Measurements from ENCODE around the gene SLC9A3. TPM values are rescaled to one million over a fixed set of nuclear protein-coding genes. Genes with fewer than 3 reads are reported as not detected.

Gene SLC9A3
- total RNA-seq, result 1 to 10 TPM; 1.0 to 4.1 (median 1.9) TPM

DNA sequence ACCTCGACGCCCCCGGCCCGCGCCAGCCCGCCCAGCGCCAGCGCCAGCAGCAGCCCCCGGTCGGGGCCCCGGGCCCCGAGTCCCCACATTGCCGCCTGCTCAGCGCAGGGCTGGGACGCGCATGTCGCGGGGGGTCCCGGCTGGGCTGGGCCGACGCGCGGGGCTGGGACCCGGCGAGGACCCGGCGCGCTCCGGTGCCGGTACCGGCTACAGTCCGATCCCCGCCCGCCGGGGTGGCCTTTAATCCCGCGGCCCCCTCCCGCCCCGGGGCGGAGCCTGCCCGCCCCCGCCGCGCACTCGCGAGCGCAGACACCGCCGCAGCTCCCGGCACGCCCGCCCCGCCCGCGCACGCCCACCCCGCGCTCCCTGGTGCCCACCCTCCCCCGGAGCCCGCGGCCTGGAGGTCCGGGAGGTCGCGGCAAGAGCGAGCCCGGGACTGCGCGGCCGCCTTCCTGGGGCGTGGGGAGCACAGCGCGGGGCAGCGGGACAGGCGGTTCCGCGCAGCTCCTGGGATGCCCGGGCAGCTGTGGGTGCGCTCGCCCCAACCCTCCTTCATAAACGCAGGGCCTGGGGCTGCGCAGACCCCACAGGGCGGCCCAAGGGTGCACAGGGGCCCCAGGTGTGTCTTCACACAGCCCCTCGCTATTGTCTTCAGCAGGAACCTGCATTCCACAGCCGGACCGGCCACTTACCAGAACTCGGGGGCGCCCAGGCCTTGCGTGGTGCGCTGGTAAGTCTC, at the start of gene SLC9A3:
Gene SLC9A3, minus strand, starts transcription at position 216 of the 739 bp plus-strand sequence.
- 1 to 20% methylated on average over 4 to 29 of the region's 89 CpGs for WGBS, 2 donors
- no peaks in the 10 kb centered on the region for H3K9me3 ChIP-seq
- TF ChIP-seq POLR2A (IDR thresholded peaks at IDR 0.05) (no peak), EP300 (IDR thresholded peaks at IDR 0.05) (no peak), POLR2AphosphoS5 (IDR thresholded peaks at IDR 0.05) (no peak)
- TF ChIP-seq, protein P1, sequence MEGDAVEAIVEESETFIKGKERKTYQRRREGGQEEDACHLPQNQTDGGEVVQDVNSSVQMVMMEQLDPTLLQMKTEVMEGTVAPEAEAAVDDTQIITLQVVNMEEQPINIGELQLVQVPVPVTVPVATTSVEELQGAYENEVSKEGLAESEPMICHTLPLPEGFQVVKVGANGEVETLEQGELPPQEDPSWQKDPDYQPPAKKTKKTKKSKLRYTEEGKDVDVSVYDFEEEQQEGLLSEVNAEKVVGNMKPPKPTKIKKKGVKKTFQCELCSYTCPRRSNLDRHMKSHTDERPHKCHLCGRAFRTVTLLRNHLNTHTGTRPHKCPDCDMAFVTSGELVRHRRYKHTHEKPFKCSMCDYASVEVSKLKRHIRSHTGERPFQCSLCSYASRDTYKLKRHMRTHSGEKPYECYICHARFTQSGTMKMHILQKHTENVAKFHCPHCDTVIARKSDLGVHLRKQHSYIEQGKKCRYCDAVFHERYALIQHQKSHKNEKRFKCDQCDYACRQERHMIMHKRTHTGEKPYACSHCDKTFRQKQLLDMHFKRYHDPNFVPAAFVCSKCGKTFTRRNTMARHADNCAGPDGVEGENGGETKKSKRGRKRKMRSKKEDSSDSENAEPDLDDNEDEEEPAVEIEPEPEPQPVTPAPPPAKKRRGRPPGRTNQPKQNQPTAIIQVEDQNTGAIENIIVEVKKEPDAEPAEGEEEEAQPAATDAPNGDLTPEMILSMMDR (IDR thresholded peaks at IDR 0.05), result no peak
- H3K27ac ChIP-seq, result no peak within 1 kb of the TSS
- peaks cover 11 to 37% (median 18%) of the 10 kb centered on the region in 4 donors for H3K4me1 ChIP-seq
- ATAC-seq (ENCODE audit: low FRiP score in 2 of 2) (no peak), DNase-seq (peak in 1 of 2 donors; percentile 79)
- peaks cover 0 to 64% (median 31%) of the 10 kb centered on the region in 4 donors for H3K27me3 ChIP-seq
- no peaks in the 10 kb centered on the region for H3K36me3 ChIP-seq
- peak within 1 kb of the TSS in 3 of 4 donors; percentile 6 to 20 (median 11) for H3K4me3 ChIP-seq

DNA sequence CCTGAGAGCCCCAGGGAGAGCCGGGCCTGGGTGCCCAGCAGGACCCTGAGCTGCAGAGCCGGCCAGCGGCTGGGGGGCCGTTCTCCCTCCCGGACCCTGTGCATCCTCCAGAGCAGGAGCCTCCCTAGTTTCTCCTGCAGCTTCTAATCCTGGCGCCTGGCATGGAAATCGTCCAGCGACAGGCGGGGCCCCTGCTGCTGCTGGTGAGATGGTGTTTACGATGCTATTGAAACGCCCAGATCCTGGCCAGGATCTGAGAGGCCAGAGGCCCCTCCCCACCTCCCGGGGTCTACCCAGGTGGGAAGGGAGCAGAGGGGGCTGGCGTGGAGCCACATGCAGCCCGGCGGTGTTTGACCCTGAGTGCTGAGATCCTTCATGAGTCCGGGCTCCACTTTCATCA, 49.7 kb upstream of the SLC9A3 start:
- Histone ChIP-seq H3K36me3 (no peaks in the 10 kb centered on the region), H3K4me3 (no peak overlapping the region), H3K9me3 (peaks cover 0 to 20% (median 6%) of the 10 kb centered on the region in 4 donors), H3K27me3 (no peaks in the 10 kb centered on the region), H3K4me1 (no peaks in the 10 kb centered on the region), H3K27ac (no peak overlapping the region)
- peak in 1 of 2 donors; percentile 68 for DNase-seq
- ATAC-seq (ENCODE audit: low FRiP score in 2 of 2), result no peak
- 45 to 48% methylated on average over 12 to 16 of the region's 16 CpGs for WGBS, 2 donors
- TF ChIP-seq POLR2A (IDR thresholded peaks at IDR 0.05) (no peak), EP300 (IDR thresholded peaks at IDR 0.05) (no peak), POLR2AphosphoS5 (IDR thresholded peaks at IDR 0.05) (no peak)
- TF ChIP-seq, protein P1 (IDR thresholded peaks at IDR 0.05), result no peak

DNA sequence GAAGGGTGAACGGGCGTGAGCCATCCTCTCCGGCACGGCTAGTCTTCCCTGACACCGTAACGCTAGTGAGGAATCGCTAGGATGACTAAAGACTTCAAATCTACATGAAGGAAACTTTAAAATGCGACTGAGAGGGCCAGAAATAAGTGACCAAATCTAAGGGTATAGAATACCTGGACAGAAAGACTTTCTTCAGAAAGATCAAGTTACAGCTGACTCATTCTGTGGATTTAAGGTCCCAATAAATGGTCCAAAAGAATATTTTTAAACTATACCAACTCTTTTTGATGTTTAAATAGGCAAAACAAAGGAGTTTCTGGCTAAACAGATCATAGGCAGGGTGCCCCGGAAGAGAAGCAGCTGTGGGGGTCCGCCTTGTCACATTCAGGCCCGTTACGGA, 49.0 kb upstream of the SLC9A3 start:
- peaks cover 0 to 5% (median 0%) of the 10 kb centered on the region in 4 donors for H3K27me3 ChIP-seq
- TF ChIP-seq POLR2A (IDR thresholded peaks at IDR 0.05) (no peak), EP300 (IDR thresholded peaks at IDR 0.05) (no peak)
- TF ChIP-seq, protein P1 (IDR thresholded peaks at IDR 0.05), result no peak
- ATAC-seq (ENCODE audit: low FRiP score in 2 of 2), result no peak
- H3K36me3 ChIP-seq, result no peaks in the 10 kb centered on the region
- no peak overlapping the region for H3K27ac ChIP-seq
- no peak overlapping the region for H3K4me3 ChIP-seq
- 87 to 91% methylated on average over 12 of the region's 12 CpGs for WGBS, 2 donors
- H3K4me1 ChIP-seq, result no peaks in the 10 kb centered on the region
- H3K9me3 ChIP-seq, result peaks cover 0 to 20% (median 6%) of the 10 kb centered on the region in 4 donors
- DNase-seq, result no peak

DNA sequence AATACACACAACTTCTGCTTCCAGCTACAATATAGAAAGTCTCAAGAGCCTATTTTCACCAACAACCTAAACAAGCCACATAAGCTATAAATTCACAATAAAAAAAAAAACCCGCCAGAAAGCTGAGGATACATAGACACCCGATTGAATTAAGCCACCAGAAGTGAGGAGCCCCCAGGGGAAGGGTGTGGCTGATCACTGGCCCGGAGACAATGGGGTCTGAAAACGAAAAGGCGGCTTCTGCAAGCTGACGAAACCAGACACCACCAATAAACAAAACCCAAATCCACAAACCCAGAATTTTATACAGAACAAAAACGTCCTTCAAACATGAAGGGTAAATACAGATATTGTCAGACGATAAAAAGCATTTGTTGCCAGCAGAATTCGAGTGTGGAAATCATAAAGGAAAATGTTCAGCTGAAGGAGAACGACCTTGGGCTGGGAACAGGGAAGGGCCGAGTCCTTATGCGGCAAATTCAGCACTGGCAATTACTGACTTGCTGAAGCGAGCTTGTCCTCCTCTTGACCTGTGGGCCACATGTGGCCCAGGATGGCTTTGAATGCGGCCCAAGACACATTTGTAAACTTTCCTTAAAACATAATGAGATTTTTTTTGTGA, 48.3 kb upstream of the SLC9A3 start:
- peaks cover 0 to 10% (median 0%) of the 10 kb centered on the region in 4 donors for H3K27me3 ChIP-seq
- H3K4me1 ChIP-seq, result no peaks in the 10 kb centered on the region
- H3K9me3 ChIP-seq, result peaks cover 0 to 20% (median 5%) of the 10 kb centered on the region in 4 donors
- ATAC-seq (ENCODE audit: low FRiP score in 2 of 2), result no peak
- WGBS, 2 donors, result 52 to 56% methylated on average over 14 of the region's 14 CpGs
- no peak for DNase-seq
- no peak overlapping the region for H3K4me3 ChIP-seq
- no peaks in the 10 kb centered on the region for H3K36me3 ChIP-seq
- TF ChIP-seq, protein P1 (IDR thresholded peaks at IDR 0.05), result no peak
- no peak for TF ChIP-seq EP300 (IDR thresholded peaks at IDR 0.05)
- no peak for TF ChIP-seq POLR2AphosphoS5 (IDR thresholded peaks at IDR 0.05)
- TF ChIP-seq POLR2A (IDR thresholded peaks at IDR 0.05), result no peak
- H3K27ac ChIP-seq, result no peak overlapping the region
